HG02840 (cell line): ENCODE data around the gene PRKACA.

ENCODE experiments used
- ATAC-seq: cut with Tn5 transposase; IDR thresholded peaks from one replicate; pipeline ENCODE4 v1.9.1; 2021; ENCODE audit warnings: mild to moderate bottlenecking, moderate library complexity, moderate number of reproducible peaks; ENCODE audit not compliant: unreplicated experiment, low FRiP score

The PRKACA gene

DNA sequence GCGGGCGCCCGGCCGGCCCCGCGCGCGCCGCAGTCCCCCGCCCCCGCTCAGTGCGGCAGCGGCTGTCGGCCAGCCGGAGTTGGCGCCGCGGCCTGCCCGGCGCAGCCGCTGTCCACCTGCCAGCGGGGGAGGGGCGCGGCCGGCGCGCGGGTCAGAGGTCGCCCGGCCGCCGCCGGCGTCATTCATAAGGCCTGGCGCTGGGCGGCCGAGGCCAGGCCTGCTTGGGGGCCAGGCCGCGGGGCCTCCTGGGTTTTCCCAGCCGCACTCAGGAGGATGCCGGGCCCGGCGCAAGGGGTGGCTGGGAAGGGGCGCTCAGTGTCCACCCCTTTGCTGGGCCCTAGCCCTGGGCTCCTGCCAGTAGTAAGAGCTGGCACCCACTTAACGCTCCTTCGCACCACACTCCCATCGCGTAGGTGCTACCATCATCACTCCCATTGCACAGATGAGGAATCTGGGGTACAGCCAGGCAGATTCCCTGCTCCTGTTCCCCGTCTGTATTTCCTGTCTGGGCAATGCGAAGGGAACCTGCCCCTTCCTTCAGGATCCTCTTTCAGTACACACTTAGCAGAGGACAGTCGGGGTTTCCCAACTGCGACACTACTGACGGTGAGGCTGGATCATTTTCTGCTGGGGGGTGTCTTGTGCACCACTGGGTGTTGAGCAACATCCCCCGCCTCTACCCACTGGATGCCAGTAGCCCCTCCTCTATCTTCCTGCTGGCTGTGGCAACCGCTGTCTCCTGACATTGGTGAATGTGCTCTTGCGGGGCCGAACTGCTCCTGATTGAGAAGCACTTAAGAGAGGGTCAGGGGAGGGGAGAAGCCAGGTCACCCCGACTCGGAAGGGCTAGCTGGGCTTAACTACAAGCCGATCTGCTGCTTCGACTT is 846 bp upstream of the PRKACA start:
- peak; percentile 26 for ATAC-seq

DNA sequence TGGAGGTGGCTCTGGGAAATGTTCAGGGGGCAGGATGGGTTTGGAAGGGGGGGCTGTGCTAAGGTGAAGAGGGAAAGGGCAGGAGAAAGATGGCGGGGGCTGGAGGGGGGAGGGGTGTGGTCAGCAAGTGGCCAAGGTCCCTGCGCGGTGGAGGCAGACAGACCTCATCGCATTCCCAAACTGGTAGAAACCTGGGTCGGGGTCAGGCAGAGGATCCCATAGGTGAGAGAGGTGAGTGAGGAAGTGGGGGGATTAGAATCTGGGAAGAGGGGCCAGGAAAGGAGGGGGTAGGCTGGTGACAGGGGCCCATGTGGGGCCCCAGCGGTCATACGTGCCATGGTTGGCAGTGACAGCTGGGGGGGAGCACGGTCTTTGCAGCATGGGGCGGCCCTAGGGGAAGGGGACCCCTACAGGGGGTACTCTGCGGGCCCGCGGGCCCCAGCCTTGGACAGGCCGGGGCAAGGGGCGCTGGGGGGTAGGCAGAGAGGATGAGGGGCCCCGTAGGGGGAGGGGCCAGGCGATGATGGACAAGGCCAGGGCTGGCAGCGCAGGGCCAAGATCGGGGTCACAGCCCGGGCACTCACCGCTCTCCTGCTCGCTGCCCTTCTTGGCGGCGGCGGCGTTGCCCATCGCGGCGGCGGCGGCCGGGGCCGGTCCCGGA is 514 bp downstream of the PRKACA start:
- ATAC-seq, result peak; percentile 4

DNA sequence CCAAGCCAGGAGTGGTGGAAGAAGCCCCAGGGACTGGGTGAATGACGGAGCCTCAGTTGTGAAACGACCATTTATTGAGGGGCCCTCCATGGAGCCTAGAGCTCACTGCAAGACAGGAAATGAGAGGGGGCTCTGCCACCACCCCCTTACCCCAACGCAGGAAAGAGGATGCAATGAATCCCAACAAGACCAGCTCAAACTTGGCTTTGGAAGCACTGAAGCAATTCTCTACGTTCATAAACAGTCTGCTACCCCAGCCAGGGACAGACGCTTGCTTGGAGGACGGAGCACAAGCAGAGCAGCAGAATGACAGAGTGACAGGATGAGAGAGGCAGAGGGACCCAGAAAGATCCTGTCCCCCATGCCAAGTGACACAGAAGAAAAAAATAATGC is 1.0 kb downstream of the PRKACA start:
- no peak for ATAC-seq

DNA sequence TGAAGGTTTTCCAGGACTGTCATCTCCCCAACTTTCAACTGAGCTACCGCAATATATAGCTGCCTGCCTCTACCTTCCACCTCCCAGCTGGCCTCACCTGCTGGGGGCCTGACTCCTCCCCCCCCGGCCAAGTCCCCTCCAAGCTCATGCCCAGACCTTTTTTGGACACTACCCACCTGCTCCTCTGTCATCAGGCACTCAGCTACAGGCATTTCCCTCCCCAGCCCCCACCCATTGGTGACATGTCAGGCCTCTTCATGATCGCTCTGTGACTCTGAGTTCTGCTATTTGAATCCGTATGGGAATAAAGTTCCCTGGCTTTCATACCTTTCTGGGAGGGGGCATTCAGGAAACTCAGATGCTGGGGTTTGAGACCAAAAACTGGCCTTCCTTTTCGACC is 1.8 kb downstream of the PRKACA start:
- ATAC-seq, result no peak

DNA sequence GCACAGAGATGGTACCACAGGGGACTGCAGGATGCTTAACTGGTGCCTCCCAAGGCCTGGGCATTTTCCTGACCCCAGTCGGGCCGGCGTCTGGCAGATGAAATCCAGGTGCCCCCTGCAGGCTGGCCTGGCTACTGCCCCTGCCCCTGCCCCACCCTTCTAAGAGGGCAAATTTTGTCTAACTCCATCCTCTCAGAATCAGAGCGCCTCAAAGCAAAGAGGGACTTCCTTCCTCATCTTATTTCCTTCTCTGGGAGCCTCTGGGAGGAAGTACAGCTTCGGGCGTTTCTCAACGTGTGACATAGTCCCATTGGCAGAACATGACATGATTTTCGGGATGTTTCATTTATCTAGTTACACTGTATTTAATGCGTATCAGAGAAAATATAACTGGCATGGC is 2.7 kb downstream of the PRKACA start:
- no peak for ATAC-seq

- no peak for ATAC-seq
Measured at GRCh38 chr19:14114439-14114838, 3.1 kb downstream of the PRKACA start.

GRCh38 chr19:14113762-14114414 is 3.7 kb downstream of the PRKACA start:
- ATAC-seq, result no peak

GRCh38 chr19:14112809-14113385 is 4.7 kb downstream of the PRKACA start:
- no peak for ATAC-seq

- no peak for ATAC-seq
Measured at GRCh38 chr19:14112051-14112808, 5.3 kb downstream of the PRKACA start.

GRCh38 chr19:14111486-14111885 is 6.1 kb downstream of the PRKACA start:
- ATAC-seq, result no peak

GRCh38 chr19:14110650-14111049 is 6.9 kb downstream of the PRKACA start:
- ATAC-seq, result no peak

GRCh38 chr19:14107581-14108461 is 9.7 kb downstream of the PRKACA start:
- ATAC-seq, result no peak

- ATAC-seq, result no peak
Measured at GRCh38 chr19:14106840-14107239, 10.7 kb downstream of the PRKACA start.

DNA sequence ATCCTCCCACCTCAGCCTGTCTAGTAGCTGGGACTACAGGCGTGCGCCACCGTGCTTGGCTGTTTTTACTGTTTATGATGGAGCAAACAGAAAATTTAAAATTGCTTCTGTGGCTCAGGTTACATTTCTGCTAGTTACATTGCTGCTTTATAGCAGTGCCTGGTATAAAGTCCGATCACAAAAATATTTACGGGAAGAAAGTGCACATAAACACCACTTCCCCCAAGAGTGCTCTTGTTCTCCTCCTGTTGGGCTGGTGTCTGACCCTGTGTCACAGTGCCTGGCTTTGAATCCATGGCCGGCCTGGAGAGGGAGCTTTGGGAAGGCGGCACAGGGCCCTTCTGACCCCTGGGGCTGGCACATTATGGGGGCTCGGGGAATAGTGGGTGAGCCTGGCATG is 11.9 kb downstream of the PRKACA start:
- ATAC-seq, result no peak

GRCh38 chr19:14103310-14103709 is 14.3 kb downstream of the PRKACA start:
- ATAC-seq, result no peak

DNA sequence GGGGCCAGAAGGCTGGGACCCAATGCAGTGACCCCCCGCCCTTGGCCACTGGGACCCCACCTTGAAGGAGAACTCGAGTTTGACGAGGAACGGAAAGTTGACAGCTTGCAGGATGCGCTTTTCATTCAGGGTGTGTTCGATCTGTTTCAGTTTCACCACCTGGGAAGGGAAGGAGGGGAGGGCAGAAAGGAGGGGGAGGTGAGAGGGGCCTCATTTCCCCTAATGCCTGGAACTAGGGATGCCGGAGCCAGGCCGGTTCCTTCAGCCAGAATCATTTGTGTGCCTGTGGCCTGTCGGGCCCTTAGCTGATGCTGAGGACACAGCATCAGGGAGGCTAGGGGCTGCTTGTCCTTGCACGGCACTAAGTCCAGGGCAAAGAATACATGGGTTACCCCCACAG is 14.8 kb downstream of the PRKACA start:
- ATAC-seq, result no peak

DNA sequence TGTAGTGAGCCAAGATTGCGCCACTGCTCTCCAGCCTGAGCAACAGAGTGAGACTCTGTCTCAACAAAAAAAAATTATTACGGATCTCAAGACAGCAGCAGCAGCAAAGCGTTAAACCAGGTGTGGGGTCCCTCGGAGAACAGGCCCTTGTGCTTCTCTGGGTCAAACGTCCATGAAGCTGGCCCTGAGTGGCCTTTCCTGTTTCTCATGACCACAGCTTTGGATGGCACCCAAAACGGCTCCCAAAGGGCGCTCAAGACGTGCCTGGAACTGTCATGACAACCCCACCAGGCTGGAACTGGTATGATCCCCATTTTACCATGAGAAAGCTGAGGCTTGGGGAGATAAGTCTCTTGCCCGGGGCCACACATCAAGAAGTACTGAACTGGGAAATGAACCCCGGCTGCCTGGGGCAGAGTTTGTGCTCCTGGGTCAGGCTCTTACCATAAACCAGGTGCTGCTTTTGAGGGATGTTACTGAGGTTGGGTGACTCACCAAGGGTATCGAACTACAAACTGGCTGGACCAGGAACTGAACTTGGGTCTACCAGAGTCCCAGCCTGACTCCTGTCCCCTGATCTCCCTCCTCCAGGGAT is 15.4 kb downstream of the PRKACA start:
- no peak for ATAC-seq

DNA sequence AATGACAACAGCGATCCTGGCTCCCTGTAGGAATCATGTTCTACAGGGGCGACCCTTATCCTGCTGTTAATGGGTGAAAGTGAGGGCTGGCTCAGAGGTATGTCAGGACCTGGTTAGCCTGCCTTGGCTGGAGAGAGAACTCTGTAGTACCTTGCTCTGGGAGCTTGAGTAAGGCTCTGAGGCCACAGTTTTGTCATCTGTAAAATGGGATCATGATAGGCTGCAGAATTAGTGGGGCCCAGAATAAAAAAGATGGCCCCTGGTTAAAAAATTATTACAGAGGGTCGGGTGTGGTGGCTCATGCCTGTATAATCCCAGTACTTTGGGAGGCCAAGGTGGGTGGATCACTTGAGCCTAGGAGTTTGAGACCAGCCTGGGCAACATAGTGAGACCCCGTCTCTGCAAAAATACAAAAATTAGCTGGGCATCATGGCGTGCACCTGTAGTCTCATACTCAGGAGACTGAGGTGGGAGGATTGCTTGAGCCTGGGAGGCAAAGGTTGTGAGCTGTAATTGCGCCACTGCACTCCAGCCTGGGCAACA is 16.5 kb downstream of the PRKACA start:
- ATAC-seq, result no peak
